ENCODE data around the gene SLIT3.
"Not testable (repeated sequence)": the region's sequence is repeated elsewhere in the genome, so short reads cannot be mapped to it uniquely, and the experiment has no call there.

Gene SLIT3

GRCh38 chr5:168743617-168744016 is 557.3 kb downstream of the SLIT3 start:
- TF ChIP-seq EZH2phosphoT487 (IDR thresholded peaks at IDR 0.05; ENCODE audit: low read depth) = no peak
- Histone ChIP-seq H3K79me2 (ENCODE audit: low read length) (no peaks in the 10 kb centered on the region), H3K9me3 (ENCODE audit: insufficient read depth, low read length) (no peaks in the 10 kb centered on the region), H3K36me3 (replicated peaks; ENCODE audit: low read depth, low read length) (no peaks in the 10 kb centered on the region), H3K27ac (ENCODE audit: low read length) (no peak overlapping the region), H3K4me2 (ENCODE audit: low read length) (no peak overlapping the region), H3K4me1 (ENCODE audit: low read length) (no peaks in the 10 kb centered on the region), H2AFZ (ENCODE audit: low read depth, low read length) (no peak overlapping the region), H3K27me3 (ENCODE audit: low read depth, low read length) (peaks cover 3% of the 10 kb centered on the region; the same call in 1 of the 2 replicates), H3K4me3 (ENCODE audit: low read length) (no peak overlapping the region), H4K20me1 (ENCODE audit: insufficient read depth, low read length) (no peaks in the 10 kb centered on the region), H3K9ac (ENCODE audit: low read length) (no peak overlapping the region)

GRCh38 chr5:168742311-168742710 is 558.6 kb downstream of the SLIT3 start:
- H3K36me3 ChIP-seq (replicated peaks; ENCODE audit: low read depth, low read length) = not testable (repeated sequence)

GRCh38 chr5:168740811-168741213 is 560.1 kb downstream of the SLIT3 start:
- Histone ChIP-seq H3K27me3 (ENCODE audit: low read depth, low read length) (peaks cover 7% of the 10 kb centered on the region), H3K27ac (ENCODE audit: low read length) (no peak overlapping the region), H3K9ac (ENCODE audit: low read length) (no peak overlapping the region), H3K4me3 (ENCODE audit: low read length) (no peak overlapping the region), H4K20me1 (ENCODE audit: insufficient read depth, low read length) (no peaks in the 10 kb centered on the region), H3K79me2 (ENCODE audit: low read length) (no peaks in the 10 kb centered on the region), H3K36me3 (replicated peaks; ENCODE audit: low read depth, low read length) (no peaks in the 10 kb centered on the region), H2AFZ (ENCODE audit: low read depth, low read length) (no peak overlapping the region), H3K4me1 (ENCODE audit: low read length) (no peaks in the 10 kb centered on the region), H3K4me2 (ENCODE audit: low read length) (no peak overlapping the region), H3K9me3 (ENCODE audit: insufficient read depth, low read length) (no peaks in the 10 kb centered on the region)
- no peak for TF ChIP-seq CTCF (IDR thresholded peaks at IDR 0.05; ENCODE audit: low read depth, low read length)
- no peak for TF ChIP-seq EZH2phosphoT487 (IDR thresholded peaks at IDR 0.05; ENCODE audit: low read depth)

More at GRCh38 chr5:168742311-168742710, 558.6 kb downstream of the SLIT3 start:
- not testable (repeated sequence) for H3K79me2 ChIP-seq (ENCODE audit: low read length); H3K27ac ChIP-seq (ENCODE audit: low read length); H4K20me1 ChIP-seq (ENCODE audit: insufficient read depth, low read length); H3K4me2 ChIP-seq (ENCODE audit: low read length); H3K4me1 ChIP-seq (ENCODE audit: low read length); H3K9ac ChIP-seq (ENCODE audit: low read length); H3K9me3 ChIP-seq (ENCODE audit: insufficient read depth, low read length); H3K4me3 ChIP-seq (ENCODE audit: low read length); H2AFZ ChIP-seq (ENCODE audit: low read depth, low read length); H3K27me3 ChIP-seq (ENCODE audit: low read depth, low read length)

GRCh38 chr5:168740092-168740800 is 560.7 kb downstream of the SLIT3 start:
- Histone ChIP-seq H3K36me3 (replicated peaks; ENCODE audit: low read depth, low read length) (no peaks in the 10 kb centered on the region), H3K27me3 (ENCODE audit: low read depth, low read length) (peaks cover 12% of the 10 kb centered on the region), H3K4me2 (ENCODE audit: low read length) (no peak overlapping the region), H3K79me2 (ENCODE audit: low read length) (no peaks in the 10 kb centered on the region), H3K9me3 (ENCODE audit: insufficient read depth, low read length) (no peaks in the 10 kb centered on the region), H3K9ac (ENCODE audit: low read length) (no peak overlapping the region), H4K20me1 (ENCODE audit: insufficient read depth, low read length) (no peaks in the 10 kb centered on the region), H3K4me3 (ENCODE audit: low read length) (no peak overlapping the region), H3K4me1 (ENCODE audit: low read length) (no peaks in the 10 kb centered on the region), H2AFZ (ENCODE audit: low read depth, low read length) (no peak overlapping the region), H3K27ac (ENCODE audit: low read length) (no peak overlapping the region)
- TF ChIP-seq EZH2phosphoT487 (IDR thresholded peaks at IDR 0.05; ENCODE audit: low read depth) (no peak), CTCF (IDR thresholded peaks at IDR 0.05; ENCODE audit: low read depth, low read length) (no peak)

- Histone ChIP-seq H3K4me3 (ENCODE audit: low read length) (no peak overlapping the region), H2AFZ (ENCODE audit: low read depth, low read length) (no peak overlapping the region), H3K9me3 (ENCODE audit: insufficient read depth, low read length) (no peaks in the 10 kb centered on the region), H3K4me2 (ENCODE audit: low read length) (no peak overlapping the region), H3K9ac (ENCODE audit: low read length) (no peak overlapping the region), H3K36me3 (replicated peaks; ENCODE audit: low read depth, low read length) (no peaks in the 10 kb centered on the region), H4K20me1 (ENCODE audit: insufficient read depth, low read length) (no peaks in the 10 kb centered on the region), H3K79me2 (ENCODE audit: low read length) (no peaks in the 10 kb centered on the region), H3K27ac (ENCODE audit: low read length) (no peak overlapping the region), H3K4me1 (ENCODE audit: low read length) (no peaks in the 10 kb centered on the region; the same call in 1 of the 2 replicates), H3K27me3 (ENCODE audit: low read depth, low read length) (peaks cover 21% of the 10 kb centered on the region)
- TF ChIP-seq CTCF (IDR thresholded peaks at IDR 0.05; ENCODE audit: low read depth, low read length) (no peak), EZH2phosphoT487 (IDR thresholded peaks at IDR 0.05; ENCODE audit: low read depth) (no peak)
Measured at GRCh38 chr5:168737066-168737465, 563.9 kb downstream of the SLIT3 start.
